Measurements from ENCODE around the gene AASDH.

DNA sequence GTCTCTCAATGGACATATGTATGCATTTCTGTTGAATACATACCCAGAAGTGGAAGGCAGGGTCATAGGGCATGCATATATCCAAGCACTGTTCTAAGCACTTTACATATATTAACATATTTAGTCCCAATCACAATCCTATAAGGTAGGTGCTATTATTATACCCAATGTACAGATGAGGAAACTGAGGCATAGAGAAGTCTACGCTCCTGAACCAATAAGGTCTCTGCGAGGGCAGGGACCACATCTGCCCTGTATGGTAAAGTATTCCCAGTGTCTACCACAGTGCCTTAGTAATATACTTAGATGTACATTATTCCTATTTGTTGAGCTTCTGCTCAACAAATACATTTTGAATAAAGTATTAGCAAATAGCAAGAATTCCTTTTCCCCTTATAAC is 42.9 kb upstream of the AASDH start:
- no peak for TF ChIP-seq EZH2phosphoT487 (IDR thresholded peaks at IDR 0.05; ENCODE audit: borderline replicate concordance)
- TF ChIP-seq, protein P1, sequence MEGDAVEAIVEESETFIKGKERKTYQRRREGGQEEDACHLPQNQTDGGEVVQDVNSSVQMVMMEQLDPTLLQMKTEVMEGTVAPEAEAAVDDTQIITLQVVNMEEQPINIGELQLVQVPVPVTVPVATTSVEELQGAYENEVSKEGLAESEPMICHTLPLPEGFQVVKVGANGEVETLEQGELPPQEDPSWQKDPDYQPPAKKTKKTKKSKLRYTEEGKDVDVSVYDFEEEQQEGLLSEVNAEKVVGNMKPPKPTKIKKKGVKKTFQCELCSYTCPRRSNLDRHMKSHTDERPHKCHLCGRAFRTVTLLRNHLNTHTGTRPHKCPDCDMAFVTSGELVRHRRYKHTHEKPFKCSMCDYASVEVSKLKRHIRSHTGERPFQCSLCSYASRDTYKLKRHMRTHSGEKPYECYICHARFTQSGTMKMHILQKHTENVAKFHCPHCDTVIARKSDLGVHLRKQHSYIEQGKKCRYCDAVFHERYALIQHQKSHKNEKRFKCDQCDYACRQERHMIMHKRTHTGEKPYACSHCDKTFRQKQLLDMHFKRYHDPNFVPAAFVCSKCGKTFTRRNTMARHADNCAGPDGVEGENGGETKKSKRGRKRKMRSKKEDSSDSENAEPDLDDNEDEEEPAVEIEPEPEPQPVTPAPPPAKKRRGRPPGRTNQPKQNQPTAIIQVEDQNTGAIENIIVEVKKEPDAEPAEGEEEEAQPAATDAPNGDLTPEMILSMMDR (conservative IDR thresholded peaks at IDR 0.05; ENCODE audit: low read length) = no peak

Measured in Loucy (cell line).